Measurements from ENCODE around the gene ARFGEF3. TPM values are rescaled to one million over a fixed set of nuclear protein-coding genes. Genes with fewer than 3 reads are reported as not detected.
"Not testable (repeated sequence)": the region's sequence is repeated elsewhere in the genome, so short reads cannot be mapped to it uniquely, and the experiment has no call there.

Gene ARFGEF3, protein sequence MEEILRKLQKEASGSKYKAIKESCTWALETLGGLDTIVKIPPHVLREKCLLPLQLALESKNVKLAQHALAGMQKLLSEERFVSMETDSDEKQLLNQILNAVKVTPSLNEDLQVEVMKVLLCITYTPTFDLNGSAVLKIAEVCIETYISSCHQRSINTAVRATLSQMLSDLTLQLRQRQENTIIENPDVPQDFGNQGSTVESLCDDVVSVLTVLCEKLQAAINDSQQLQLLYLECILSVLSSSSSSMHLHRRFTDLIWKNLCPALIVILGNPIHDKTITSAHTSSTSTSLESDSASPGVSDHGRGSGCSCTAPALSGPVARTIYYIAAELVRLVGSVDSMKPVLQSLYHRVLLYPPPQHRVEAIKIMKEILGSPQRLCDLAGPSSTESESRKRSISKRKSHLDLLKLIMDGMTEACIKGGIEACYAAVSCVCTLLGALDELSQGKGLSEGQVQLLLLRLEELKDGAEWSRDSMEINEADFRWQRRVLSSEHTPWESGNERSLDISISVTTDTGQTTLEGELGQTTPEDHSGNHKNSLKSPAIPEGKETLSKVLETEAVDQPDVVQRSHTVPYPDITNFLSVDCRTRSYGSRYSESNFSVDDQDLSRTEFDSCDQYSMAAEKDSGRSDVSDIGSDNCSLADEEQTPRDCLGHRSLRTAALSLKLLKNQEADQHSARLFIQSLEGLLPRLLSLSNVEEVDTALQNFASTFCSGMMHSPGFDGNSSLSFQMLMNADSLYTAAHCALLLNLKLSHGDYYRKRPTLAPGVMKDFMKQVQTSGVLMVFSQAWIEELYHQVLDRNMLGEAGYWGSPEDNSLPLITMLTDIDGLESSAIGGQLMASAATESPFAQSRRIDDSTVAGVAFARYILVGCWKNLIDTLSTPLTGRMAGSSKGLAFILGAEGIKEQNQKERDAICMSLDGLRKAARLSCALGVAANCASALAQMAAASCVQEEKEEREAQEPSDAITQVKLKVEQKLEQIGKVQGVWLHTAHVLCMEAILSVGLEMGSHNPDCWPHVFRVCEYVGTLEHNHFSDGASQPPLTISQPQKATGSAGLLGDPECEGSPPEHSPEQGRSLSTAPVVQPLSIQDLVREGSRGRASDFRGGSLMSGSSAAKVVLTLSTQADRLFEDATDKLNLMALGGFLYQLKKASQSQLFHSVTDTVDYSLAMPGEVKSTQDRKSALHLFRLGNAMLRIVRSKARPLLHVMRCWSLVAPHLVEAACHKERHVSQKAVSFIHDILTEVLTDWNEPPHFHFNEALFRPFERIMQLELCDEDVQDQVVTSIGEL (N-terminal part only)
- 0.15 TPM for polyA plus RNA-seq (2013, experiment 1 of 2; ENCODE audit: insufficient read length)
- polyA plus RNA-seq (2013, experiment 2 of 2; ENCODE audit: insufficient read length) = 0.16 TPM

DNA sequence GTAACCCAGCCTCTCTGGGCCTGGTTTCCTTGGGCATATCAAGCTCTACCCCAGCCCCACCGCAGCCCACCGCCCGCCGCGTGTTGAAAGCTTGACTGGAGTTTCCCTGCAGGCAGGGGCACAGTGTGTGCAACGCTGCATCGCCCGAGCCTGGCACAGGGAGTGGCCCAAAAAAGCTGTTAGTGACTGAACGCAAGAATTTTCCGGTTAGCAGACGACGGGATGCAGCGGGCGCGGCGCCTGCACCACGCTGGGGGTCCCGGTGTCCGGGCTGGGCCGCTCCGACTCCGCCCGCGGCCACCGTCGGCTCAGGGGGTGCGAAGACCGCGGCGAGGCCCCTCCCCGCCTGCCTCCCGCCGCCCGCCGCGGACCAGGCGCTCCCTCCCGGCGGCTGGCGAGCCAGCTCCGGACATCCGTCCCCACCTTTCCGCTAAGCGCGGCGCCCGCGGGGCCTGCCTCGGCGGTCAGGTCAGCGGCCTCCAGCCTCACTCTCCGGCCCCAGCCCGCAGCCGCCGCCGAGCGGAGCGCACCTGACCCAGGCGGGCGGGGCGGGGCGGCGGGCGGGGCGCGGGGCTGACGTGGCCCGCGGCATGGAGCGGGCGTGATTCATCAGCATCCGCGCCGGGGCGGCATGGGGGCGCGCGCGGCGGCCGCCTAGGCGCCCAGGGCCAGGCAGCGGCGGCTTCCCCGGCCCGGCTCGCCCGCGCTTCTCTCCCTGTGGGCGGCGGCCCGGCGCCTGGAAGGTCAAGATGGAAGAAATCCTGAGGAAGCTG lies at the start of gene ARFGEF3:
TSS of gene ARFGEF3 (plus strand) at position 602 of the 773 bp plus-strand sequence. CDS start at position 750, 148 bp downstream.
- peak; percentile 21 for DNase-seq

DNA sequence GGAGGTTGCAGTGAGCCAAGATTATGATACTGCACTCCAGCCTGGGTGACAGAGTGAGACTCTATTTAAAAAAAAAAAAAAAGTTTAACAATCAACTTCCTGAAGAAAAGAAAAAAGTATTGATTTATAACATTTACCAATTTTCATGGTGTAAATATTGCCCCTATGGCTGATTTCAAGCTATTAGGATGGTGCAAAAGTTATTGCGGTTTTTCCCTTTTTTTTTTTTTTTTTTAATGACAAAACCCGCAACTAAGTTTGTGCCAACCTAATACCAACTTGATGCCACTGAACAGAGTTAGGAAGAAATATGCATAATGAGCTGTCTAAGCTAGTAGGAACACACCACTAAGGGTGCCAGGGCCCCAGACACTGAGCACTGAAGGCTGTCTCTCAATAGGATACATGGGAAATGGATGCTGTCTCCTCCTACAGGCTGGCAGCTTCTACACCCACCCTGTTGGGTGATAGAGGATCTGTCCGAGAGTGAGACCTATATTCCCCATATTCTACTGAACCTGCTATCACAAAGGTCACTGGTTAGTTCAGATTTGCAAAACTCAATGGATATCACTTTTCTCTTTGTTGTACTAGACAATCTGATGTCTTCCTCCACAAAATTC lies 48.0 kb upstream of the ARFGEF3 start:
- DNase-seq = no peak

- no peak for DNase-seq
Observed at GRCh38 chr6:138115201-138115600, 46.5 kb upstream of the ARFGEF3 start.

DNA sequence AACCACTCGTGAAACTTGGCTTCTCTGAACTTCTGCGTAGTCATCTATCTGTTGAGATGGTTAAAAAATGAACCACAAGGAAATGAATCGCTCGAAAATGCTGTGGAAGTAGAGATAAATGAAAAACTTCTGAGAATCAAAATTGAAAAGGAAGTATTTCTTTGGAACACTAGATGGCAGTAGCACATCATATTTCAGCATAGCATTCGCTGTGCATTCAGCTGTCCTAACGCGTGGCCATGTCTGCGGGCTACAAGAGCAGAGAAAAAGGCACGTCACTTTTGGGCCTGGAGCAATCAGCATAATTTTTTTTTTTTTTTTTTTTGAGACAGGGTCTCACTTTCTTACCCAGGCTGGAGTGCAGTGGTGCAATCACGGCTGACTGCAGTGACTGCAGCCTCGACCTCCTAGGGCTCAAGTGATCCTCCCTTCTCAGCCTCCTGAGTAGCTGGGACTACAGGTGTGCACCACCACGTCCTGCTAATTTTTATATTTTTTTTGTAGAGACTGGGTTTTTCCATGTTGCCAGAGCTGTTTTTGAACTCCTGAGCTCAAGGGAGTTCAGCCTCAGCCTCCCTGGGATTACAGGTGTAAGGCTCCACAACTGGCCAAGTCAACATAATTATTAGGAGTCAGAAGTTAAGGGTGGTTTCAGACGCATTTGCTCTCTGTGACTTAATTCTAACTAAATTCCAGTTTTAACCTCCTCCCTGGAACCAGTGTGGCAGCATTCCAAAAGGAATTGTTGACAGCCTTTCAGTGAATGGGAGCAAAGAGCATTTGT lies 45.7 kb upstream of the ARFGEF3 start:
- DNase-seq = peak; percentile 64

DNA sequence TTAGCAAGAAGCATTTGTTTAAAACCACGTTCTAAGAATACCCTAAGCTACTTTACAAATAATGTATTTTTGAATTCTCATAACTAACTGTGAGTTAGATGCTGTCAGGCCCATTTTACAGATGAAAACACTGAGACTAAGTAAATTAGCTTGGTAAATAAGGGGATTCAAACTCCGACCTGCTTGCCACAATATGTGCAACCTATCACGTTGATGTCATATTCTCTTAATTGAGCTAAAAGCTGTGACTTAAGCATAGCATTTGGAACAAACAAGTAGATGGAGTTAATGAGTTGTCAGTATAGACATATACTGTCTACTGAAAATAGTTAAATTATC lies 45.1 kb upstream of the ARFGEF3 start:
- no peak for DNase-seq

GRCh38 chr6:138117376-138117914 lies 44.3 kb upstream of the ARFGEF3 start:
- no peak for DNase-seq

- DNase-seq = not testable (repeated sequence)
Observed at GRCh38 chr6:138119229-138119628, 42.5 kb upstream of the ARFGEF3 start.

DNA sequence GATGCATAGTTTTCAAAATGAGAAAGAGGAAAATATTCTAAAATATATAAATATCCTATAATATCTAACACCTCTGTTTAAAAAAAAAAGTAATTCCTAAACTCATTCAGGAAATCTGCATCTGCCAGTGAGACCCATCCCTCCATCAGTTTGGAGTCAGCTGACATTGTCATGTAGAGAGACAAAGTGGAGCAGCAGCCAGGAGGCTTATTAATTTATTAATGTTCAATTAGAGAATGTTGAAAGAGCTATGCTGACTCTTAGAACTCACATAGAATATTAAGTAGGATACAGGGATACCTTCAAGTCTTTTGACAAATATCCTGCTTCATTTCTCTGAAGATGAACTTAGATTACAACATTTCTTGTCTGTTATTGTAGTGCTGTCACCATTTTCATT lies 41.8 kb upstream of the ARFGEF3 start:
- no peak for DNase-seq

DNA sequence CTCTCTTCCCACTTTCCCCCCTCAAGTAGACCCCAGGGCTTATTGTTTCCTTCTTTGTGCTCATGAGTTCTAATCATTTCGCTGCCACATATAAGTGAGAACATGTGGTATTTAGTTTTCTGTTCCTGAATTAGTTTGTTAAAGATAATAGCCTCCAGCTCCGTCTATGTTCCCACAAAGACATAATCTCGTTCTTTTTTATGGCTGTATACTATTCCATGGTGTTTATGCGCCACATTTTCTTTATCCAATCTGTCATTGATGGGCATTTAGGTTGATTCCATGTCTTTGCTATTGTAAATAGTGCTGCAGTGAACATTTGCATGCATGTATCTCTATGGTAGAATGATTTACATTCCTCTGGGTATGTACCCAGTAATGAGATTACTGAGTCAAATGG lies 37.6 kb upstream of the ARFGEF3 start:
- DNase-seq = no peak

GRCh38 chr6:138128096-138128495 lies 33.6 kb upstream of the ARFGEF3 start:
- DNase-seq = no peak

GRCh38 chr6:138129190-138129589 lies 32.5 kb upstream of the ARFGEF3 start:
- DNase-seq = no peak

DNA sequence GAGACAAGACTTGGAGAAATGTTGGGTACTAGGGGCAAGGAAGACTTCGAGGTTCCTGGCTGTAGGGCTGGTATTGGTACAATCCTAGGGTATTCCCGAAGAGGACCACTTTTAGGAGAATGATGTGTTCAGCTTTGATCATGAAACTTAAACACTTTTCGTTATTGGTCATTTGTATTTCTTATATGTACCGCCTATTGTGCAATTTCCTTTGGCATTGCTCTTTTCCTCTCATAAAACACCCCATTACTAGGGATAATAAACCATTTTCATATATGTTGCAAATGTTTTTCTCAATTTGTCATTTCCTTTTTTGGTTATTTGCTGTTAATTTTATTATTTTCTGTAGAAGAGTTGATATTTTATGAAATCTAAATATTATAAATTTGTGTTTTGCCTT lies 18.9 kb upstream of the ARFGEF3 start:
- DNase-seq = no peak

DNA sequence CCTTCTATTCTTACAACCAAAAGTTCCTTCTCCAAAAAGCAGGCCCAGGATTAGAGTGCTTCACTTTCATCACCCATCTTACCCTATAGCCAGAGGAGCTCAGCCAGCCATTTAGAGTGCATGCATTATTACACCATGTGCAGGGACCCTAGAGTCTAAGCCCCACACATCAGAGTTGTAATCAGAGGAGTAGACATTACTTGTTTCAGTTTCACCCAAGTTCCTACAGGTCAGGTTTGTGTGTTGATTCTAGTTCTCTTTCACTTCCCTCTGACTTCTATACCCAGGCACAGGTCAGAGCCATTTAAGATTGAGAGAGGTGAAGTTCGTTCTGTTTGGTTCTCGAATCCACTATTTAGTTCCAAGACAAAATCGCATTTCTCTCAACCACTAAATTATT lies 16.3 kb upstream of the ARFGEF3 start:
- DNase-seq = no peak

DNA sequence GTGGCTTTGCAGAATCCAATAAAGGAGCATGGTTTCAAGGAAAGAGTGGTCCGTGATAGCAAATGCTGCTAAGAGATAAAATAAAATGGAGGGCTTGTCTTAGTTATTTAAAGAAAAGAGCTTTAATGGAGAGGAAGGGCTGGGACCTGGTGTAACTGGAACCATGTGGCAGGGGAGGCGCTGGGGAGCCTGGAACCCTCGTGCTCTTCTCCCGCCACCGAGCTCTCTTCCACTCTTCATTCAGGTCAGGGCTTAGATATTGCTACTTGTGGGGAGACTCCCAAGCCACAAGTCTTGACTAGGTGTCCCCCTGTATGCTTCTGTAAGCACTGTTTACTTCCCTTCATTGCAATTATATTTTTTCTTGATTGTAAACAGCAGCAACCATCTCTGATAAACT lies 15.2 kb upstream of the ARFGEF3 start:
- no peak for DNase-seq

DNA sequence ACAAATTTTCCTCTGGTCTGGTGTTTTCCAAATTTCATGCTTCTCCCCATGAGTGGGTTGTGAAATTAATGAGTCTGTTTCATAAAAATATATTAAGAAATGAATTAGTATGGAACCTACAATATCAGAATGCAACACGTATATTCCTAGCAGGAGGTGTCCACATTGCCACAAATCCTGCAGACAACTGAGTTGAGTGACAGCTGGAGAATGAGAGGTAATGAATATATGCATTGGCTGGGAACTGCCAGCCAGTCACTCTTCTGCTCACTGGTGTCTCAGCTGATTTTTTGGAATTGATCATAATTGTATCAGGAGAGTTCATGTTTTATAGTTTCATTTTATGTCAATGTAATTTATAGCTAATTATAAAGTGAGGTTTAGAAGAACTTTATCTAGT lies 6.3 kb upstream of the ARFGEF3 start:
- DNase-seq = no peak

DNA sequence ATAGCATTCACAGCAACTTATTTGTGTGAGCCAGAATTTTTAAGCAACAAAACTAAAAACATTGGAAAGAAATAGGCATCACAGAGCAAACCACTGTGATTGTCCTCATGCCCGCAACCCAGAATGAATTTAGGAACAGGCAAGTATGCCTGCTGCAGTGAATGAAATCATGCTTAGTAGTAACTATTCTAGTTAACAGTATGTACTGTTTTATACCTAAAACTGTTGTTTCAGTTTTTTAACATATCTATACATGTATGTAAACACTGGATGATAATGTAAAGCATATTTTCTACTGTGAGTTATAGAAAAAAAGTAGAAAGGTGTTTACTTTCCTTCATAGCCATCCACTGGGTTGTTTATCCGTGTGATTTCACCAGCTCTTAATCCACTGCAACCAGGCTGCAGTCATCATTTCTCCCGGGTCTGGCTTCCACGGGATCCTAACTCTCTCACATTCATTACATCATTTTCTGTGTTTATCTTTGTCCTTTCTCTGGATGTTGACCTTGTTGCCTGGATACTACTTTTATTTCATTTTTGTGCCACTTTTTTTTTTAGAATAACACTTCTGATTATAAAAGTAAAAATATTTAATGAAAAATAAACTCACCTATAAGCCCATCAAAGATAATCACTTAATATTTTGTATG lies 3.6 kb upstream of the ARFGEF3 start:
- DNase-seq = no peak

DNA sequence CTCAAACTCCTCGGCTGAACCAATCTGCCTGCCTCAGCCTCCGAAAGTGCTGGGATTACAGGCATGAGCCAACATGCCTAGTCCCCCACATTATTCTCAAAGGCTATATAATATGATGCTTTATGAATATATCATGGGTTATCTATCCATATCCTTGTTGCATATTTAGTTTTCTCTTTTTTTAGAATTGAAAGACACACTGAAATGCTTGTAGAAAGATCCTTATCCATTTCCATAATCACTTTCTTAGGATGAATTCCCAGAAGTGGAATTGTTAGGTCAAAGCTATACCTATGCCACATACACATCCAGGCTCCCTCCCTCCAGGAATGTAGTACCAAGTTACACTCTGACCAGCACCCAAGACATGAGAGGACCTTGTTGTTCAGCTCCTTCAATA lies 2.5 kb upstream of the ARFGEF3 start:
- DNase-seq = no peak

DNA sequence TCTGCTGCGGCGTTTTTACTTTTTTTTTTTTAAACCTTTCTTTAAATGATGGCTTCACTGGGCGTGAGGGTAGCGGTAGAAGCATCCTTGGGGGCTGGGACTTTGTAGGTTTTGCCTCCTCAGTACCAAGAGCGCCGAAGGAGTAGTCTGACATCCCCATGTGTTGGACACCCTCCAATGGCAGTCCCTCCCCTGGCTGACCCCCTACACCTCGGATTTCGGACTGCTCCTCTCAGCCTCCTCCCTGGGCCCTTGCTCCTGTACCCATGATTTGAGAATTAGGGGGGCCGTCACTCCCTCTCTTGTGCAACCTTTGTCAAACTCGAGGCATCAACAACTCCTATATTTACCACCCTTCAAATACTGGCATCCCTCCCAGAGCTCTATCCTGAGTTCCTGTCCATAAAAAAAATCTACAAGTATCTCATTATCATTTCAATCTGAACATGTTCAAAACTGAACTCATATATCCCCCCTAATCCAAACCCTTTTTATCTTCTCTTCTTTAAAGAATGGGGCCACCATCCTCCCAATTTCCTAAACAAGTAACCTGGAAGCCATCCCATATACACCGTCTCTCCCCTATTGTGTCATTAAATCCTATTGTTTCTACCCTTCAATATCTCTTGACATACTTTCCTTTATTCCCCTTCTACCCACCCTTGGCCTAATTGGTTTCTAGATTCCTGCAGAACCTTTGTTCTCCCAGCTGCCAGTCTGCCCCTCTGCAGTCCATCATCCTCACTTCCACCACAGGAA lies 1.2 kb upstream of the ARFGEF3 start:
- no peak for DNase-seq

DNA sequence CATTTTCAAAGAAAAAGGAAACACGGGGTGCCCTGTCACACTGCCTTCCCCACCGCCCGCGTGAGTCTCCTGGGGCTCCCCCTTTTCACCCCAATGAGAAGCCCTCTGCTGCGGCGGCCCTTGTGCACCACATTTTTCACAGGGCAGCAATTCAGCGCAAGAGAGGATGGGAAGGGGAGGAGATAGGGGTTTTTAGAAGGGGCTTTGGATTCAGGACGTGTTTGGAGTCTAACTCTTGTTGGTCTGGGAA lies 726 bp upstream of the ARFGEF3 start:
- no peak for DNase-seq

Measured in fibroblast of skin of abdomen (primary cell).